LNCAP (cell line): ENCODE results near the gene BHMT2.

Experiments used
- TF ChIP-seq, protein P1 (sequence below): fragments of 450-650 bp; IDR thresholded peaks from 2 replicates; pipeline ENCODE4 v1.5.1; 2017; ENCODE audit warnings: mild to moderate bottlenecking

Gene BHMT2

DNA sequence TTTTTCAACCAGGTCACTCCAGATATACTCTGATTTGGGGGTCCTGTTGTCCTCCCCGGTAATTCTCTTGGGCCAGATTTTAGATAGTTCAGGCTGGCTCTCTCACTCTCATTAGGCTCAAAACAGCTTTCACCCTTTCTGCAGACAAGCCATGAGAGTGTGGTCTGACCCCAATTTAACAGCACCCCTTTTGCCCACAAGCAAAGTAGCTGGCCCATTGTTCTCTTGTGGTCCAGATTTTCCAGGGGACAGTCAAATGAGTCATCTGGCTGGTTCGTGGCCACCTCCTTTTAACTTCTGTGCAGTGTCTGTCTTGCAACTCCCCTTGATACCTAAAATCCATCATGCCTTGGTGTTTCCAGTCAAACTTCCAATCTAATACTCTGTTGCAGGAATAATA is 16.5 kb downstream of the BHMT2 start:
- TF ChIP-seq, protein P1, sequence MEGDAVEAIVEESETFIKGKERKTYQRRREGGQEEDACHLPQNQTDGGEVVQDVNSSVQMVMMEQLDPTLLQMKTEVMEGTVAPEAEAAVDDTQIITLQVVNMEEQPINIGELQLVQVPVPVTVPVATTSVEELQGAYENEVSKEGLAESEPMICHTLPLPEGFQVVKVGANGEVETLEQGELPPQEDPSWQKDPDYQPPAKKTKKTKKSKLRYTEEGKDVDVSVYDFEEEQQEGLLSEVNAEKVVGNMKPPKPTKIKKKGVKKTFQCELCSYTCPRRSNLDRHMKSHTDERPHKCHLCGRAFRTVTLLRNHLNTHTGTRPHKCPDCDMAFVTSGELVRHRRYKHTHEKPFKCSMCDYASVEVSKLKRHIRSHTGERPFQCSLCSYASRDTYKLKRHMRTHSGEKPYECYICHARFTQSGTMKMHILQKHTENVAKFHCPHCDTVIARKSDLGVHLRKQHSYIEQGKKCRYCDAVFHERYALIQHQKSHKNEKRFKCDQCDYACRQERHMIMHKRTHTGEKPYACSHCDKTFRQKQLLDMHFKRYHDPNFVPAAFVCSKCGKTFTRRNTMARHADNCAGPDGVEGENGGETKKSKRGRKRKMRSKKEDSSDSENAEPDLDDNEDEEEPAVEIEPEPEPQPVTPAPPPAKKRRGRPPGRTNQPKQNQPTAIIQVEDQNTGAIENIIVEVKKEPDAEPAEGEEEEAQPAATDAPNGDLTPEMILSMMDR: no peak

DNA sequence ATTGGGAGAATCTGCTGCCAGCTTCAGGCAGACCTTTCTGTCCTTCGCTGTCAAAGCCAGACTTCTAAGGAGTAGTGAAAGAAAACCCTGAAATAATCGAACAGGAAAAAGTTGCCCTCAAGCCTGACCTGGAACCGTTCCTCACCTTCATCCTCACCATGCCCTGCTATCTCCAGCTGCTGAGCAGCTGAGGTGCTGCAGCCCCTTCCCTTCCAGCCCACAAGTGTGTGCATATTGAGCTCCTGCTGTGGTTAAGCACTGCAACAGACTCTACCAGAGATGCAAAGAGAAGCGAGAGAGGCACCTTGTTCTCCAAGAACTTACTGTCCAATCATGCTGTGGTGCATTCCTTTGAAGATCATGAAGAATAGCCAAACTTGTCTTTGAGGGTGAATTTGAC is 18.9 kb downstream of the BHMT2 start:
- TF ChIP-seq, protein P1: no peak

DNA sequence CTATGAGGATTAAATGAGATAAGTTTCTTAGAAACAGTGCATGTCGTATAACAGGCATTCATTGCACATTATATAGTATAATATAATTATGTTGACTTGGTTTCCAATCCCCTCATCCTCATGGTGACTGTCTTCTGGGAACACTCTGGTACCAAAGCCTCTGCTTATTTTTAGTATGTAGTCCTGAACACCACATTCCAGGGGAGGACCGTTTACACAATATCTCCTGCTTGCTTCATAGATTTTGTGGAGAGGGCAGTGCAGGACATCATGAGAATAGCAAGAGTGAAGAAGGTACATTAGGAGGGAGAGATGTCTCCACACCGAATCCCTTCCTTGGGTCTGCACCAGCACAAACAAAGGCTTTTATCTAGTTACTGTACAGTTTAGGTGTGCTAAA is 21.5 kb downstream of the BHMT2 start:
- TF ChIP-seq, protein P1: no peak

DNA sequence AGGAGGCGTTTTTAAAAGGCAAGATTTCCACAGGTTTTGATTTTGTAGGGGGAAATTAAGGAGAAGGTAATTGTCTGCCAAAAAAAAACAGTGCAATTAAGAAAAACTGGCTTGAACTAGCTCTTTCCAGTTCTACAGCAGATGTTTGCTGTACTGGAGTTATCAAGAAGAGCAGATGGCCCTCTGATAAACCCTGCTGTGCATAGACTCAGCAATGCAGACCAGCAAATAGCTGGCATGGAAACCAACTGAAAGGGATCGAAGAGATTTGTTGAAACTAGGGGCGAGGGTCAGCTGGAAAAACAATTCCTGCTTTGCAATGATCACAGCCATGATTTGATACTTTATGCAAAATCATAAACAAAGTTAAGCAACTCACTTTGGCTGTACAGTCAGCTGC is 24.2 kb downstream of the BHMT2 start:
- TF ChIP-seq, protein P1: no peak

- TF ChIP-seq, protein P1: no peak
Observed at GRCh38 chr5:79105868-79106267, 36.3 kb downstream of the BHMT2 start.

- TF ChIP-seq, protein P1: no peak
Observed at GRCh38 chr5:79107020-79107796, 37.6 kb downstream of the BHMT2 start.

GRCh38 chr5:79108086-79108485 is 38.5 kb downstream of the BHMT2 start:
- TF ChIP-seq, protein P1: no peak

DNA sequence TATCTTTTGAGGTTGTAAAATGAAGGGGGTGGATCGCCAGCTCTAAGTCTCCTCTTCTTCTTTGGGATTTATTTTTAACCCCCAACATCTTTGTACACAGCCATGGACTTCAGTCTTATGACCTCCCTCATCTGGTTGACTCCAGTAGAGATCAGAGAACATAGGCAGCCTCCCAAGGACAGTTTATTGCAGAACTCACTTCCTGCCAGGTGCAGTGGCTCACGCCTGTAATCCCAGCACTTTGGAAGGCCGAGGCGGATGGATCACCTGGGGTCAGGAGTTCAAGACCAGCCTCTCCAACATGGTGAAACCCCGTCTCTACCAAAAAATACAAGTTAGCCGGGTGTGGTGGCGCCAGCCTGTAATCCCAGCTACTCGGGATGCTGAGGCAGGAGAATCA is 39.2 kb downstream of the BHMT2 start:
- TF ChIP-seq, protein P1: no peak
